GM04504 (cell line): ENCODE data around the gene IRF9.

Experiments
- DNase-seq: peaks from one replicate; pipeline ENCODE4 v3.0.0-alpha.2; 2012; ENCODE audit warnings: low read depth

The IRF9 gene

DNA sequence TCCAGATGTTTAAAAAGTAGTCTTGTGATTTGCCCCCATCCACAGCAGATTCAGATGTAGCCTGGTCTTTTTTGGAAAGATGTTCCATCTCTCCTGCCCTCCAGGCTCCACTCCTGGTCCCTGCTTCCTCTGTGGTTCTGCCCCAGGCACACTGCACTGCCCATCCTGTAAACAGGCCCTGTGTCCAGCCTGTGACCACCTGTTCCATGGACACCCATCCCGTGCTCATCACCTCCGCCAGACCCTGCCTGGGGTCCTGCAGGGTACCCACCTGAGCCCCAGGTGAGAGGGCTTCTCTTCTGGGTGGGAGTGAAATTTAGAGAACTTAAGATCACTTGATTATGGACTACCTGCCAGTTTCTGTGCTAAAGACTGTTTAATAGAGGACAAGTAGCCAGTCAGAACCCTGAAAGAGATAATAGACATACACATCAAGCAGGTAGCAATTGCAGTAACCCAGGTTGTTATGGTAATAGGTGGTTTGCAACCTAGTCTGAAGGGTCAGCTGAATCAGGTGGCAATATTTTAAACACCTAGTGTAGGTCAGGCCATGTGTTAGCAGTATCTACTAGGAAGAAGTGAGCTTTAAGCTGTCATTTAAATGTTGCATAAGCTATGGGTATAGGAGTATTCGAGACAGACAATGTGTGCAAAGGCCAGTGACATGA, 11.6 kb upstream of the IRF9 start:
- no peak for DNase-seq

DNA sequence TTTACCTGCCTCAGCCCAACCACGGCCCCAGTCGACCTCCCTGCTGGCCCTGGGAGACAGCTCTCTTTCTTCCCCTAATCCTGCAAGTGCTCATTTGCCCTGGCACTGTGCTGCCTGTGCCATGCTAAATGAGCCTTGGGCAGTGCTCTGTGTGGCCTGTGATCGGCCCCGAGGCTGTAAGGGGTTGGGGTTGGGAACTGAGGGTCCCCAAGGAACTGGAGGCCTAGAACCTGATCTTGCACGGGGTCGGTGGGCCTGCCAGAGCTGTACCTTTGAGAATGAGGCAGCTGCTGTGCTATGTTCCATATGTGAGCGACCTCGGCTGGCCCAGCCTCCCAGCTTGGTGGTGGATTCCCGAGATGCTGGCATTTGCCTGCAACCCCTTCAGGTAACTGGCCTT, 11.0 kb upstream of the IRF9 start:
- no peak for DNase-seq

DNA sequence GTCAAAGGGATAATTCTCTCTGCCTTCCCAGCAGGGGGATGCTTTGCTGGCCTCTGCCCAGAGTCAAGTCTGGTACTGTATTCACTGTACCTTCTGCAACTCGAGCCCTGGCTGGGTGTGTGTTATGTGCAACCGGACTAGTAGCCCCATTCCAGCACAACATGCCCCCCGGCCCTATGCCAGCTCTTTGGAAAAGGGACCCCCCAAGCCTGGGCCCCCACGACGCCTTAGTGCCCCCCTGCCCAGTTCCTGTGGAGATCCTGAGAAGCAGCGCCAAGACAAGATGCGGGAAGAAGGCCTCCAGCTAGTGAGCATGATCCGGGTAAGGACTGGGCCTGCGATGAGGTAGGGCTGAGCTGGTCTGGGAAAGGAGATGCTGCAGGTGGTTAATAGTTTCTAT, 10.5 kb upstream of the IRF9 start:
- no peak for DNase-seq

DNA sequence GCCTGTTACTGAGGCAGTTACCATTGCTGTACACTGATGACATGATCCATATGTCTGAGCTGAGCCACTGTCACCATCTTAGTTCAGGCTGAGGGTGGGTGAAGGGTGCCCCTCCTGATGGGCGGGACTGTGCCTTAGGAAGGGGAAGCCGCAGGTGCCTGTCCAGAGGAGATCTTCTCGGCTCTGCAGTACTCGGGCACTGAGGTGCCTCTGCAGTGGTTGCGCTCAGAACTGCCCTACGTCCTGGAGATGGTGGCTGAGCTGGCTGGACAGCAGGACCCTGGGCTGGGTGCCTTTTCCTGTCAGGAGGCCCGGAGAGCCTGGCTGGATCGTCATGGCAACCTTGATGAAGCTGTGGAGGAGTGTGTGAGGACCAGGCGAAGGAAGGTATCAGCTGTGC, 10.1 kb upstream of the IRF9 start:
- no peak for DNase-seq

DNA sequence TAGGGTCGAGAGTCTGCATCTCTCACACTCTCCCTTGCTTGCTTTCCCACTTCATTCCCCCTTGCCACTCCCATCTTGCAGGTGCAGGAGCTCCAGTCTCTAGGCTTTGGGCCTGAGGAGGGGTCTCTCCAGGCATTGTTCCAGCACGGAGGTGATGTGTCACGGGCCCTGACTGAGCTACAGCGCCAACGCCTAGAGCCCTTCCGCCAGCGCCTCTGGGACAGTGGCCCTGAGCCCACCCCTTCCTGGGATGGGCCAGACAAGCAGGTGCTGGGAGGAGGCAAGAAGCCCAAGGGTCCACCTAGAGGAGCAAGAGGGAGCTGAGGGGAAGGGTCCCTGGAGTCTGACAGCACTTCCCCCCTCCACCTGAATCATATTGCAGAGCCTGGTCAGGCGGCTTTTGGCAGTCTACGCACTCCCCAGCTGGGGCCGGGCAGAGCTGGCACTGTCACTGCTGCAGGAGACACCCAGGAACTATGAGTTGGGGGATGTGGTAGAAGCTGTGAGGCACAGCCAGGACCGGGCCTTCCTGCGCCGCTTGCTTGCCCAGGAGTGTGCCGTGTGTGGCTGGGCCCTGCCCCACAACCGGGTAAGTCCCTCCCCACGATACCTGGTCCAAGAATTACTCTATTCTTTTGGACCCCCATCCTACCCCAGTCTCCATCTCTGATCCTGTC, 9.5 kb upstream of the IRF9 start:
- DNase-seq: no peak

DNA sequence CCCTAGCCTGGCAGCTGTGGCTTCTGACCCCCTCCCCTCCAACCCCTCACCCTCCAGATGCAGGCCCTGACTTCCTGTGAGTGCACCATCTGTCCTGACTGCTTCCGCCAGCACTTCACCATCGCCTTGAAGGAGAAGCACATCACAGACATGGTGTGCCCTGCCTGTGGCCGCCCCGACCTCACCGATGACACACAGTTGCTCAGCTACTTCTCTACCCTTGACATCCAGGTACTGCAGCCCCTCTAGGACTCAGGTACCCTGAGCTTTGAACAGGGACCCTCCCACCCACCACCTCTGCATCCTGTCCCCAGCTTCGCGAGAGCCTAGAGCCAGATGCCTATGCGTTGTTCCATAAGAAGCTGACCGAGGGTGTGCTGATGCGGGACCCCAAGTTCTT, 6.0 kb upstream of the IRF9 start:
- no peak for DNase-seq

DNA sequence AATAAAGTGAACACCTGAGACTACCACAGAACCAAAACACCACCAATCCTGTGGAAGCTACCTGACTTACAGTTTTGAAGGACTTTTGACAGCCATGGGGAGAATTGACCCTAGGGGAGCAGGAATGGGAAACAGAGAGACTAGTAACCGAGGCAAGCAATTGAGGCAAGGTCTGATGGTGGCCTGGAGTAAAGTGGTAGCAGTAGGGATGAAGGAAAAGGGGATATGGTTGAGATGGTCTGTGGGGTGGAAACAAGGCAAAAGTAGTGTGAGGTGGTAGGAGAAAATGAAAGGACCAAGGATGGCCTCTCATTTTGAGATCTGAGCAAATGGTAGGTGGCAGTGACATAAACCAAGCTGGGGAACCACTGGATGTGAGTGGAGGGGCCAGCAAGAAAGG, 4.2 kb upstream of the IRF9 start:
- no peak for DNase-seq

DNA sequence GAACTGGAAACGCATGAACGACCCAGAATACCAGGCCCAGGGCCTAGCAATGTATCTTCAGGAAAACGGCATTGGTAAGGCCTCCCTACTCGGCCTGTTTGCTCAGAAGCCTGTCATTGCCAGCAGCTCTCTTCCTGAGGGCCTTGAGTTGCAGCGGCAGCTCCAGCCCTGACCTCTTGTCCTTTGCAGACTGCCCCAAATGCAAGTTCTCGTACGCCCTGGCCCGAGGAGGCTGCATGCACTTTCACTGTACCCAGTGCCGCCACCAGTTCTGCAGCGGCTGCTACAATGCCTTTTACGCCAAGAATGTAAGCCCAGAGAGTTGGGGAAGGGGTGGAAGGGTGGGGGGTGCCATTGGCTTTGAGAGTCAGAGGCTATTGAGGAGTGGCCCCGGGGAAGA, 3.7 kb upstream of the IRF9 start:
- no peak for DNase-seq

DNA sequence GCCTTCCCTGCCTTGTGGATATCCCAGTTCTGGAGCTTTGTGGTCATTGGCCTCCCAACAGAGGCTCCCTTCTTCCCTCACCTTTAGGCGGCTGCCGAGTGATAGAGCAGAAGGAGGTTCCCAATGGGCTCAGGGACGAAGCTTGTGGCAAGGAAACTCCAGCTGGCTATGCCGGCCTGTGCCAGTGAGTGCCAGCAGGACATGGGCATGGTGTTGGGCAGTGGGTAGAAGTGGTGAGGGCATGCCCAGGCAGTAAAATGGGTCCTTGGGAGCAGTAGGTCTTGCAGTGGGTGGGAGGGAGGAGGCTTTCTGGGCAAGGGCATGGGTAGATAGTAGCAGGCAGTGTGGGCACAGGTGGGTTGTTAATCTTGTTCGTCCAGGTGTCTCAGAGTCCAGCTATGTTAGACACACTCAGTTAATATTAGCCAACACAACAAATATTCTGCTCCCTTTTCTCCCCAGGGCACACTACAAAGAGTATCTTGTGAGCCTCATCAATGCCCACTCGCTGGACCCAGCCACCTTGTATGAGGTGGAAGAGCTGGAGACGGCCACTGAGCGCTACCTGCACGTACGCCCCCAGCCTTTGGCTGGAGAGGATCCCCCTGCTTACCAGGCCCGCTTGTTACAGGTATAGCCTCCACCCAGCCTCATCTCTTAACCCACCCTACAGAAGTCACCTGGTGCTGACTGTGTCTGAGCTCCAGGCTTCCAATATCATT, 1.1 kb upstream of the IRF9 start:
- DNase-seq: no peak

DNA sequence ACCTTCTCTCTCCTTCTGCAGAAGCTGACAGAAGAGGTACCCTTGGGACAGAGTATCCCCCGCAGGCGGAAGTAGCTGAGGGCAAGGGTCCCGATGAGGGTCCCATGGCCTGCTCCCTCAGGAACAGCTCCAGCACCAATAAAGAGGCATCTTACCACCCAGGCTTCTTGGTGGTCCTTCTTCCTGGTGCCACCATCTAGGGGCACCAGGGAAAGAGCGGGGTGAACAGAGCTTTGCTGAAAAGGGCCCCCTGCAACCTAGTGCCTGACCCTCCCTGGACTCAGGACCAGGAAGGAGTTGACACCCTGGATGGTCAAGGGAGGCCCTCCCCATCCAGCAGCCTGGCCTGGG, 591 bp upstream of the IRF9 start:
- no peak for DNase-seq

DNA sequence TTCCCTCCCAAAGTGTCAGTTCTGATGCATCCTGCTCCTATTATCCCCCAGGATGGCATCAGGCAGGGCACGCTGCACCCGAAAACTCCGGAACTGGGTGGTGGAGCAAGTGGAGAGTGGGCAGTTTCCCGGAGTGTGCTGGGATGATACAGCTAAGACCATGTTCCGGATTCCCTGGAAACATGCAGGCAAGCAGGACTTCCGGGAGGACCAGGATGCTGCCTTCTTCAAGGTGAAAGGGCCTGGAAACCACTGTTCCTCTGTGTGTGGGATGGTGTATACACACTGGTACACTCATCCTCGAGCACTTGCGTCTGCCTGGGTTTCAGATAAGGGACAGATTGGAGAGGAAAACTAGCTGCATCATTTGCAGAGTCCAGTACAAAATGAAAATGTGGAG, 1.0 kb downstream of the IRF9 start:
- DNase-seq: no peak

DNA sequence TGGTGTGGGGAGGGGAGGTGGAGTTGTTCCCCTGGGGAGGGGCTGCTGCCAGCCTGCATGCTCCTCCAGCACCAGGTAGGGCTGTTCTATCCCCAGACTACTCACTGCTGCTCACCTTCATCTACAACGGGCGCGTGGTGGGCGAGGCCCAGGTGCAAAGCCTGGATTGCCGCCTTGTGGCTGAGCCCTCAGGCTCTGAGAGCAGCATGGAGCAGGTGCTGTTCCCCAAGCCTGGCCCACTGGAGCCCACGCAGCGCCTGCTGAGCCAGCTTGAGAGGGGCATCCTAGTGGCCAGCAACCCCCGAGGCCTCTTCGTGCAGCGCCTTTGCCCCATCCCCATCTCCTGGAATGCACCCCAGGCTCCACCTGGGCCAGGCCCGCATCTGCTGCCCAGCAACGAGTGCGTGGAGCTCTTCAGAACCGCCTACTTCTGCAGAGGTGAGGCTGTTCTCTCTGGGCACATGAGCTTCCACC, 3.5 kb downstream of the IRF9 start:
- no peak for DNase-seq

DNA sequence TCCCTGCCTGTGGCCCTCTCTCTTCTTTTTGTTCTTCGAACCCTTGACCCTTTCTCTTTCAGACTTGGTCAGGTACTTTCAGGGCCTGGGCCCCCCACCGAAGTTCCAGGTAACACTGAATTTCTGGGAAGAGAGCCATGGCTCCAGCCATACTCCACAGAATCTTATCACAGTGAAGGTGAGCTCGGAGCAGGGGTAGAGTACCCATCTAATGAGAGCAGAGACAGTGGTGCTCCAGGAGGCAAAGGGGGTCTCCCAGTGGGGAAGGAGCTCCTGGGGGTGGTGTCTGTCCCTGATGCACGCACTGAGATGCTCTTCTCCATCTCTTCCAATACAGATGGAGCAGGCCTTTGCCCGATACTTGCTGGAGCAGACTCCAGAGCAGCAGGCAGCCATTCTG, 4.7 kb downstream of the IRF9 start:
- DNase-seq: no peak

DNA sequence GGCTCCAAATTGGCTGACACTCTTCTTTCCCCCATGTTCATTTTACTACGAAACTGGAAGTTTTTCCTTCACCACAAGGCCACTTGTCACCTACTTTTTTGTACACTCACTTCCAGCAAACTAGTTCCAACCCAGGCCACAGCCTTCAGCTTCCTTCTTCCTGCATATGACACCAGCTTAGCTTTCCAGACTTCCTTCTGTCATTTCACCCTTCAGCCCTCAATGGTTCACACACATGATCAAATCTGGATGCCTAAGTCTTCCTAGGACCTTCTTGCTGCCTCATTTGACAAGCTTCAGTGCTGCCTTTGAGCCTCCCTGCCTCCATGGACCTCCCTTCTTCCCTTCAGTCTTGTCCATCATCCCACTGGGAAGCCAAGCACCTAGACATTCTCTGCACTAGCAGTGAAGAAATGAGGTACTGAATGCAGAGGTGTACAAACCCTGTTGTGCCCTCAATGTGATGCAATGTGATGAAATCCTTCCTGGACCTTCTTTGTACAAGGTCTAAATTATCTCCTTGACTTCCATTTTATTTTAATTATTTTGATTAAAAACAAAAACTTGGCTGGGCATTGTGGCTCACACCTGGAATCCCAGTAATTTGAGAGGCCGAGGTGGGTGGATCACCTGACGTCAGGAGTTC, 6.5 kb downstream of the IRF9 start:
- no peak for DNase-seq

DNA sequence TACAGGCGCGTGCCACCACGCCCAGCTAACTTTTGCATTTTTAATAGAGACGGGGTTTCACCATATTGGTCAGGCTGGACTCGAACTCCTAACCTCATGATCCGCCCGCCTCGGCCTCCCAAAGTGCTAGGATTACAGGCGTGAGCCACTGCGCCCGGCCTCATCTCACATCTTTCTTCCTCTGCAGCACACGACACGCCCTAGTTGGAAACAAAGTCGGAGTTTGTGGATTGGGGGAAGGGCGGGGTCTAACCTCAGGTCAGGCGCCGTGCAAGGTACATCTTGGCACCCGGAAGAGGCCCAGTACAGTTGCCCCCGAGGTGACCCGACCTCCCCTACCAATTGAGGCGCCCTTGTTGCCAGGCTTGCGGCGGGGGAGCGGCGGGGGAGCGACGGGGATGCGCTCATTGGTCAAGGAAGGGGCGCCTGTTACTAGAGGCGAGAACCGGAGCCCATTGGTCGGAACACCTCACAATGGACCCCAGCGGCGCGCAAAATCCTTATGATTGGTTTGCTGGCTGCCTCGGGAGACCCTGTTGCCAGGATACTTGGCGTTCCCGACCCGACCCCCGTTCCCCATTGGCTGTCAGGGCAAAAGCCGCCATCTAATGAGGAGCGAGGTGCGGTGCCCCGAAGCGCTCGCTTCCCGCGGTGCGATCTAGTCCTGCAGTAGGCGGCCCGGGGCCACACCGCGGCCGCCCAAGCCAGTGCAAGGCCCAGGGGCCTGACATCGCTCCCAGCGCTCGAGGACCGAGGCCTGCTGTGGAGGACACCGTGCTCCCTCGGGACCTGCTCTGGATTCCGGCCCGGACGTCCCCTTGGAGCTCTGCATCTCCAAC, 10.6 kb downstream of the IRF9 start, which contains the start of gene REC8:
REC8 (plus strand) TSS at position 659 of the 839 bp plus-strand sequence. CDS start 473 bp downstream, outside the sequence.
- DNase-seq: no peak

DNA sequence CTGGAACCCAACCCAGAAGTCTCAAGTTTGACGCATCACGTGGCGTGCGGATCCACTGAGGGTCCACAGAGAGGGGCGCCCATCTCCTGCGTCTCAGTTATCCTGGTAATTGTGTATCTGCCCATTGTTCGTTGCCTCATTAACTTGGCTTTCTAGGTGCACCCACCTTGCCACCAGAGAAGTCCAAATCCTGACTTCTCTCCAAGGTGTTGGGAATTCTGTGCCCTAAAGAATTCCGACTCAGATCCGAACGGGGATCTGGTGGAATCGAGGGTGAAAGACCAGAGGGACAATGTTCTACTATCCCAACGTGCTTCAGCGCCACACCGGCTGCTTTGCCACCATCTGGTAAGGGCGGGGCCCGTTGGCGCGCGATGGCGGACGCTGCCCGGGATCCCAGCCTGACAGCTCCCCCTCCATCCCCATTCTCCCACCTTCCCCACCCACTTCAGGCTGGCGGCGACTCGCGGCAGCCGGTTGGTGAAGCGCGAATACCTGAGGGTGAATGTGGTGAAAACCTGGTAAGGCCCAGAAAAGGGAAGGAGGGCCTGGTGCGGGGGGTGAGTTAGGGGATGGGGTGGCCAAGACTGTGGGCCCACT, 11.3 kb downstream of the IRF9 start:
- no peak for DNase-seq

DNA sequence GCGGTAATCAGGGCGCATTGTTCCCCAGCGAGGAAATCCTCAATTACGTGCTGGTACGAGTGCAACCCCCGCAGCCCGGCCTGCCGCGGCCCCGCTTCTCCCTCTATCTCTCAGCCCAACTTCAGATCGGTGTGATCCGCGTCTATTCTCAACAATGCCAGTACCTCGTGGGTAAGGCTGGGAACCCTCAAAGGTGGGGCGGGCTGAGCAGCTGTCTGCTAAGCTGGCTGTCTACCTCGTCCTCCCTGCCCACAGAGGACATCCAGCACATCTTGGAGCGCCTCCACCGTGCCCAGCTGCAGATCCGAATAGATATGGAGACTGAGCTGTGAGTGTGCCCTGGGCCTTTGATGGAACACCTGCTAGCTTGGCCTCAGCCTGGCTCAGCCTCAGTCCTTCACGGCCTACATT, 11.8 kb downstream of the IRF9 start:
- DNase-seq: no peak

DNA sequence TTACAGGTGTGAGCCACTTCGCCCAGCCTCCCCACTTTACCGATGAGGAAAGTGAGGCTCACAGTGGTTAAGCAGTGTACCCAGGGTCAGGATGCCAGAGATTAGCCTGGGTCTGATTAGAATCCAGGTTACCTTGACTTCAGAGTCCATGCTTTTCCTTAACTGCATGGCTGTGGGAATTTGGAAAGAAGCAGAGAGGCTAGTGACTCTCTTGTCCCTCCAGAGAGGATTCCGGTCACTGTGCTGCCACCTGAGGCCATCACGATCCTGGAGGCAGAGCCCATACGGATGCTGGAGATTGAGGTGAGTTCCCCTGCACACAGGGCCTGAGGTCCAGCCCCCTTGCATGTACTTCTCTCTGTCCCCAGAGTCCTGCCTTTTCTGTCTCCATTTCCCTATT, 15.5 kb downstream of the IRF9 start:
- DNase-seq: no peak

DNA sequence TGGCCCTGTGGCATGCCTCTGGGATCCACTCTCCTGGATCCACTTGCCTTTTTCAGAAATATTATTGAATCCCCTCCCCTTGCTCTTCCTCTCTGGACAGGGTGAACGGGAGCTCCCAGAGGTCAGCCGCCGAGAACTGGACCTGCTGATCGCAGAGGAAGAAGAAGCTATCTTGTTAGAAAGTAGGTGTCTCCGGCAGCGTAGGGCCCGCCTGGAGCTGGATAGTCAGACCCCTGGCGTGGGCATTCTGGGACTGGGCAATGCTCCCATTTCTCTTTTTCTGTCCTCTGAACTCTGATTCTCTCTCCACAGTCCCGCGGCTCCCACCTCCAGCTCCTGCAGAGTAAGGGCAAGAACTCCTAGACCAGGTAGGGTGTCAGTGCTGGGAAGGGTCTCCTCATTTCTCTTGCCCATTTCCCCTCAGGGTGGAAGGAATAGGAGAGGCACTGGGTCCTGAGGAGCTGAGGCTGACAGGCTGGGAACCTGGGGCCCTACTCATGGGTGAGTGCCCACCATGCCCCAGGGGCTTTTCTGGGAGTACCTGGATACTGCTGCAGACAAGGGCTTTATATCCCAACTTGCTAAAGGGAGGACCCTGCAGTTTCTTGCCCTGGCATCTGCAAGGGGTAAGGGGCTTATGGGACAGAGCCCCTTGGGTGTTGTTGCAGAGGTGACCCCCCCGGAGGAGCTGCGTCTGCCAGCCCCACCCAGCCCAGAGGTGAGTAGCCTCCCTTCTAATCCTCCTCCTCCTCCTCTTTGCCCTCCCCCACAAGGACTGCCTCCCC, 16.2 kb downstream of the IRF9 start:
- no peak for DNase-seq

DNA sequence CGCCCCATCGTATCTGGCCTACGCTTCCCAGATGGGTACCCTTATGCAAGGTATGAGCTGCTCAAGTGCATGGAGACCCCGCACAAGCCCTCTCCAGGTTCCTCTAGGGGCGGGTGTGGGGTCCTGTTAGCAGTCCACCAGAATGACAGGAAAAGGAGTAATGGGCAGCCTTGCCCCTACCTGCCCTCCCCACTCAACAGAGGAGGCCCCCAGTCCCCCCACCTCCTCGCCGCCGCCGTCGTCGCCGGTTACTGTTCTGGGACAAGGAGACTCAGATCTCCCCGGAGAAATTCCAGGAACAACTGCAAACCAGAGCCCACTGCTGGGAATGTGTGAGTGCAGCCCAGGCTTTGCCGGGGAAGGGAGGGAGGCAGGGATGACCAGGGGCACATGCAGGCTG, 16.8 kb downstream of the IRF9 start:
- DNase-seq: no peak
